IMR-90 (cell line): ENCODE measurements around the gene COPZ2. TPM values are rescaled to one million over a fixed set of nuclear protein-coding genes. Genes with fewer than 3 reads are reported as not detected.

Experiments
- ATAC-seq: fragments of 200-7000 bp; cut with Tn5 transposase; 2 replicates; pipeline ENCODE4 v1.9.1; 2020; ENCODE audit warnings: low read depth, mild to moderate bottlenecking, moderate library complexity
- BruUV-seq: library from RNA; stranded (reverse); fragments of 400-500 nt; replicated peaks from 2 replicates; lab custom pipeline; 2021; lab: Mats Ljungman, UMichigan
- CTCF ChIA-PET: fragments of 300-600 bp; formaldehyde crosslinking; extraction: SDS; loops from one replicate; lab custom pipeline; 2021; ENCODE audit warnings: antibody characterized with exemption; lab: Yijun Ruan, JAX
- POLR2A ChIA-PET: fragments of 300-600 bp; sonication (Branson Sonifier 250); formaldehyde crosslinking; loops from one replicate; lab custom pipeline; 2022; ENCODE audit warnings: antibody characterized with exemption; ENCODE audit not compliant: unreplicated experiment; lab: Charles Lee
- DNase-seq: peaks from one replicate; pipeline ENCODE4 v3.0.0; 2013
- H2AFZ ChIP-seq: replicated peaks from 2 replicates; pipeline ENCODE3; 2013; ENCODE audit warnings: low read length, mild to moderate bottlenecking; ENCODE audit not compliant: poor library complexity
- H2AK5ac ChIP-seq: 2 replicates; pipeline ENCODE4 v1.6.1; 2013; ENCODE audit warnings: low read depth, low read length, inconsistent platforms
- H2AK9ac ChIP-seq: replicated peaks from 2 replicates; pipeline ENCODE3; 2013; ENCODE audit warnings: mild to moderate bottlenecking, low read depth, low read length, moderate library complexity; ENCODE audit not compliant: poor library complexity
- H2BK120ac ChIP-seq: 2 replicates; pipeline ENCODE4 v1.6.1; 2013; ENCODE audit warnings: low read depth, low read length, inconsistent platforms
- H2BK15ac ChIP-seq: 3 replicates; pipeline ENCODE4 v1.6.1; 2013; ENCODE audit warnings: low read depth, low read length, inconsistent platforms
- H2BK20ac ChIP-seq: 2 replicates; pipeline ENCODE4 v1.6.1; 2013; ENCODE audit warnings: low read depth, mild to moderate bottlenecking, inconsistent platforms, low read length, moderate library complexity
- H2BK5ac ChIP-seq: 2 replicates; pipeline ENCODE4 v1.6.1; 2013; ENCODE audit warnings: mild to moderate bottlenecking, low read depth, low read length, inconsistent platforms; ENCODE audit not compliant: poor library complexity, severe bottlenecking
- H3K14ac ChIP-seq: replicated peaks from 2 replicates; pipeline ENCODE4 v1.6.1; 2013; ENCODE audit warnings: low read depth, low read length, inconsistent platforms
- H3K18ac ChIP-seq: 2 replicates; pipeline ENCODE4 v1.6.1; 2013; ENCODE audit warnings: low read depth, low read length, control low read depth
- H3K23ac ChIP-seq: 2 replicates; pipeline ENCODE4 v1.6.1; 2013; ENCODE audit warnings: low read depth, low read length, inconsistent platforms
- H3K27ac ChIP-seq: 2 replicates; pipeline ENCODE4 v1.5.1; 2013; ENCODE audit warnings: mild to moderate bottlenecking, control low read depth, low read length; ENCODE audit not compliant: insufficient read depth
- H3K27me3 ChIP-seq: 2 replicates; pipeline ENCODE4 v1.6.1; 2013; ENCODE audit warnings: low read length; ENCODE audit not compliant: control insufficient read depth, insufficient read depth
- H3K36me3 ChIP-seq: 2 replicates; pipeline ENCODE4 v1.6.1; 2013; ENCODE audit warnings: low read length, mixed read lengths; ENCODE audit not compliant: control insufficient read depth, insufficient read depth
- H3K4ac ChIP-seq: 2 replicates; pipeline ENCODE4 v1.6.1; 2013; ENCODE audit warnings: low read depth, low read length, inconsistent platforms
- H3K4me1 ChIP-seq: 2 replicates; pipeline ENCODE4 v1.6.1; 2013; ENCODE audit warnings: low read length, mixed read lengths; ENCODE audit not compliant: control insufficient read depth, insufficient read depth
- H3K4me2 ChIP-seq: 2 replicates; pipeline ENCODE4 v1.6.1; 2013; ENCODE audit warnings: low read depth, mild to moderate bottlenecking, control low read depth, low read length, moderate library complexity
- H3K4me3 ChIP-seq: 2 replicates; pipeline ENCODE4 v1.5.1; 2013; ENCODE audit warnings: low read depth, mild to moderate bottlenecking, control low read depth, low read length, moderate library complexity; ENCODE audit not compliant: insufficient read depth
- H3K56ac ChIP-seq: 2 replicates; pipeline ENCODE4 v1.6.1; 2013; ENCODE audit warnings: low read length, inconsistent platforms; ENCODE audit not compliant: insufficient read depth; ENCODE audit errors: extremely low read depth
- H3K79me1 ChIP-seq, 2 experiments: 2 replicates each; pipeline ENCODE4 v1.6.1; 2013; ENCODE audit warnings: low read length in 2 of 2, inconsistent platforms in 1 of 2, low read depth in 1 of 2
- H3K9ac ChIP-seq: 2 replicates; pipeline ENCODE4 v1.6.1; 2013; ENCODE audit warnings: low read depth, low read length, control low read depth
- H3K9me1 ChIP-seq: 2 replicates; pipeline ENCODE4 v1.6.1; 2013; ENCODE audit warnings: low read length, inconsistent platforms; ENCODE audit not compliant: insufficient read depth
- H3K9me3 ChIP-seq: 2 replicates; pipeline ENCODE4 v1.6.1; 2013; ENCODE audit warnings: low read length; ENCODE audit not compliant: control insufficient read depth, insufficient read depth
- H4K20me1 ChIP-seq: 2 replicates; pipeline ENCODE4 v1.6.1; 2013; ENCODE audit warnings: low read length, inconsistent platforms; ENCODE audit not compliant: insufficient read depth
- H4K5ac ChIP-seq: 2 replicates; pipeline ENCODE4 v1.6.1; 2013; ENCODE audit warnings: mild to moderate bottlenecking, low read depth, low read length, control low read depth
- H4K8ac ChIP-seq, 2 experiments: 2 replicates each; pipeline ENCODE4 v1.6.1; 2013; ENCODE audit warnings: low read depth in 2 of 2, low read length in 2 of 2, control low read depth in 1 of 2, inconsistent platforms in 1 of 2
- H4K91ac ChIP-seq: 2 replicates; pipeline ENCODE4 v1.6.1; 2013; ENCODE audit warnings: low read depth, low read length, inconsistent platforms; ENCODE audit not compliant: insufficient read depth
- MAZ ChIP-seq: IDR thresholded peaks from 2 replicates; pipeline ENCODE4 v1.6.1; 2012; ENCODE audit warnings: low read depth, mild to moderate bottlenecking, low read length, improper control_type of control experiment, moderate library complexity, borderline replicate concordance
- NFE2L2 ChIP-seq: fragments of 150-350 bp; IDR thresholded peaks from 2 replicates; pipeline ENCODE4 v1.6.1; 2016; ENCODE audit warnings: low read depth, mild to moderate bottlenecking, low read length
- RCOR1 ChIP-seq: IDR thresholded peaks from 2 replicates; pipeline ENCODE4 v1.6.1; 2012; ENCODE audit warnings: mild to moderate bottlenecking, low read length, improper control_type of control experiment; ENCODE audit not compliant: insufficient replicate concordance
- RFX5 ChIP-seq: IDR thresholded peaks from 2 replicates; pipeline ENCODE4 v1.8.0; 2012; ENCODE audit warnings: low read depth, mild to moderate bottlenecking, low read length, moderate library complexity
- WGBS, 2 experiments: methylation state at CpG; one replicate each; pipeline versions ENCODE4 v1.1.5 to v1.1.7; 2013; ENCODE audit warnings: missing lambda C conversion rate in 2 of 2; ENCODE audit not compliant: insufficient read length in 1 of 2; ENCODE audit errors: extremely low coverage in 2 of 2; 5-methylcytosine and 5-hydroxymethylcytosine counted together
- dilution Hi-C: fragments of 300-500 bp; cut with HindIII; formaldehyde crosslinking; loops from one replicate; pipeline ENCODE4 v1.14.3; 2018; ENCODE audit warnings: low sequenced_read_pairs; ENCODE audit not compliant: unreplicated experiment
- in situ Hi-C: fragments of 300-500 bp; cut with MboI; formaldehyde crosslinking; loops from 3 replicates; pipeline ENCODE4 v1.14.3; 2019; ENCODE audit warnings: low sequenced_read_pairs, inconsistent platforms, mixed read lengths
- intact Hi-C: fragments of 100-400 bp; cut with micrococcal nuclease; formaldehyde crosslinking; loops from 2 replicates; pipeline ENCODE4 v1.10.0; 2022
- polyA plus RNA-seq, 3 experiments: library from polyadenylated mRNA; depleted of rRNA; stranded (reverse); fragments of >200 nt; gene quantifications; 2 replicates each; pipeline ENCODE4 v1.2.3, GENCODE V29; 2012; ENCODE audit warnings: low replicate concordance in 1 of 3
- total RNA-seq: library from RNA; depleted of rRNA; stranded (reverse); fragments of >200 nt; gene quantifications from 2 replicates; pipeline ENCODE4 v1.2.3, GENCODE V29; 2012

The COPZ2 gene
- total and polyA plus RNA-seq, 2 of the 4 experiments (the other 2 are of a cell fraction) = 41.0 to 86.1 TPM

DNA sequence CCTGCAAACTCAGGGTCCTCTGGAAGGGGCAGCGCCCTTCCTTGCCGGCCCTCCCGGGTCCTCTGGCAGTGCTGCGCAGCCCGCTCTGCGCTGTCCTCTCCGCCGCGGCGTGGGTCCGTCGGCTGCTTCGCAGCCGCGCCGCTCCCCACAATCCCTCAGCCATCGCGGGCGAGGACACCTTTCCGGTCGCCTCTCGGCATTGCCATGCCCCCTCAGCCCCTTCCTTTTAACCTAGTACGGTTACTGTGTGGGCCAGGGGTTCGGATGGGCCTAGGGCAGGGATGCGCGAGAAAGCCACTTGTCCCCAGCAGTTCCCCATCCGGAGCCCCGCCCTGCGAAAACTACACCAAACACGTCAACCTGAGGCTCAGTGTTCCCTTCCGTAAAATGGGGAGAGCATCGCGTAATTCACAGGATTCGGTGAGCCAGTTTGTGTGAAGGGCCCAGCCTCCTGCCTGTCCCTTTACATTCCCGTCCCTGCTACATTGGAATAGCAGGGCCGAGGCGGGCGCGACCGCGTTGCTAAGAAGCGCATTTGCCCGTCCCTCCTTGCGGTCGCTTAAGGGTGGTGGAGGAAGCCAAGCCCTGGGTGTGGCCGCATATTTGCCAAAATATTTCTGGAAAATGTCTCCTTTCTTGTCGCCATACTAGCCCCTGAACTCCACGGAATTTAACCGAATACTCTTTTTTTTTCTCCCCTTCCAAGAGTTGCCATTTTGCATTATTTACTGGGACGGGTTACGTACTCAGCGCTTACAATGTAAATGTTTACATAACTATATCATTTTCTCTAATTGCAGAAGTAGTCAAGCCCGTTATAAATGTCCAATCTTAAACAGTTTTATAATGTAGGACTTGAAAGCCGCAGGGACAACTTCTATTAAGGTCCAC is 13.2 kb downstream of the COPZ2 start:
- Histone ChIP-seq H2BK20ac (no peak overlapping the region), H3K18ac (no peak overlapping the region), H2BK5ac (no peak overlapping the region), H3K9me1 (no peaks in the 10 kb centered on the region), H2BK120ac (no peak overlapping the region), H2AFZ (peak overlapping the region; percentile 92), H4K91ac (peak overlapping the region; percentile 28; the same call in 1 of the 2 replicates), H3K27ac (no peak overlapping the region; the same call in 1 of the 2 replicates), H3K9ac (no peak overlapping the region), H3K27me3 (no peaks in the 10 kb centered on the region), H4K5ac (no peak overlapping the region), H3K4me2 (peak overlapping the region; percentile 83), H3K14ac (no peak overlapping the region), H3K56ac (no peak overlapping the region), H3K4me3 (peak overlapping the region; percentile 33), H4K8ac (peak overlapping the region in 1 of 2 experiments; percentile 42; a peak in 1 of 4 replicates), H4K20me1 (peaks cover 3% of the 10 kb centered on the region; the same call in 1 of the 2 replicates), H3K23ac (no peak overlapping the region; the same call in 1 of the 2 replicates), H3K79me1 (peaks cover 0 to 7% of the 10 kb centered on the region in 2 experiments; a peak in 1 of 4 replicates), H3K36me3 (no peaks in the 10 kb centered on the region), H2AK5ac (peak overlapping the region; percentile 22; the same call in 1 of the 2 replicates), H3K4ac (peak overlapping the region; percentile 27), H3K9me3 (no peaks in the 10 kb centered on the region), H2BK15ac (no peak overlapping the region), H3K4me1 (peaks cover 18% of the 10 kb centered on the region), H2AK9ac (peak overlapping the region; percentile 31)
- CTCF ChIA-PET = interaction anchor here (0.6 to 3.4 kb wide), 10 partner anchors 23 to 599 kb away, joined by 3 to 18 read pairs (median 4); no protein-coding TSS in a partner anchor
- dilution Hi-C loops = no loop called here
- in situ Hi-C loops = loop anchor here (5.0 to 10.0 kb wide), 2 partner anchors 103 to 570 kb away; partner anchors contain the start of genes HOXB3 and HOXB5
- POLR2A ChIA-PET = no interaction called here
- DNase-seq (no peak), ATAC-seq (peak; percentile 1)
- intact Hi-C loops = loop anchor here (1.0 to 10.0 kb wide), 5 partner anchors 24 to 310 kb away; partner anchors contain the start of genes CBX1 and NFE2L1
- TF ChIP-seq MAZ = no peak
- no peak for TF ChIP-seq NFE2L2
- peak; percentile 27 for TF ChIP-seq RCOR1
- TF ChIP-seq RFX5 = no peak
- WGBS, 2 experiments = 4% methylated on average over 23 of the region's 54 CpGs; no CpG with 5 or more reads in 1 of the 2 experiments
- no TSS peak for BruUV-seq
